Esophagus squamous epithelium (tissue), 5 donors: ENCODE measurements around the gene ATP11A. TPM values are rescaled to one million over a fixed set of nuclear protein-coding genes. Genes with fewer than 3 reads are reported as not detected.
A peak's percentile ranks its signal among the peaks of the same experiment; 100 is the strongest.

ENCODE experiments used
- DNase-seq: peaks from one replicate; lab custom pipeline; 2025; lab: John Stamatoyannopoulos, UW
- H3K27ac ChIP-seq, 4 donors: fragments of 200-600 bp; sonication (generic); one replicate each; pipeline ENCODE4 v1.5.1; 2016 to 2019; ENCODE audit warnings: mild to moderate bottlenecking in 1 of 4
- H3K27me3 ChIP-seq, 4 donors: fragments of 200-600 bp; sonication (generic); 1 replicate in 3 of 4; 2 replicates in 1 of 4; pipeline versions ENCODE4 v1.5.1 to v1.6.0; 2017 to 2021; ENCODE audit warnings: antibody characterized with exemption in 1 of 4
- H3K36me3 ChIP-seq, 3 donors: fragments of 200-600 bp; sonication (generic); one replicate each; pipeline ENCODE4 v1.5.1; 2016 to 2019
- H3K4me1 ChIP-seq, 3 donors: fragments of 200-600 bp; sonication (generic); one replicate each; pipeline ENCODE4 v1.5.1; 2017 to 2019
- H3K4me3 ChIP-seq, 4 donors: fragments of 200-600 bp; sonication (generic); 1 replicate in 3 of 4; 2 replicates in 1 of 4; pipeline ENCODE4 v1.5.1; 2016 to 2019; ENCODE audit warnings: mild to moderate bottlenecking in 2 of 4, moderate library complexity in 1 of 4
- H3K9me3 ChIP-seq, 3 donors: fragments of 200-600 bp; sonication (generic); one replicate each; pipeline ENCODE4 v1.5.1; 2016 to 2019
- CTCF ChIP-seq, 6 experiments: fragments of 450-650 bp in 4 of 6; fragments of 200-600 bp in 2 of 6; sonication (generic) in 2 of 6; IDR thresholded peaks; one replicate each; pipeline ENCODE4 v1.5.1; 2016 to 2019; ENCODE audit warnings: antibody characterized with exemption in 6 of 6, mild to moderate bottlenecking in 4 of 6, moderate library complexity in 4 of 6
- POLR2A ChIP-seq, 4 donors: fragments of 450-650 bp; IDR thresholded peaks; one replicate each; pipeline ENCODE4 v1.6.1; 2017; ENCODE audit warnings: antibody characterized with exemption in 4 of 4, mild to moderate bottlenecking in 4 of 4, moderate library complexity in 3 of 4
- WGBS, 2 donors: methylation state at CpG; one replicate each; pipeline ENCODE4 v1.1.5; 2018; 5-methylcytosine and 5-hydroxymethylcytosine counted together
- intact Hi-C: fragments of 100-400 bp; cut with DNase I; formaldehyde crosslinking; loops from one replicate; pipeline ENCODE4 v1.15.0; 2022
- total RNA-seq, 4 donors: library from RNA; depleted of rRNA; stranded (reverse); fragments of >200 nt; gene quantifications; one replicate each; pipeline ENCODE4 v1.1.0, GENCODE V29; 2016
- donor health status: DM: yes; HTN: yes; CAD: no.

Gene ATP11A
- total RNA-seq, 4 donors from 2014 or later = 9.6 to 20.0 (median 16.1) TPM

DNA sequence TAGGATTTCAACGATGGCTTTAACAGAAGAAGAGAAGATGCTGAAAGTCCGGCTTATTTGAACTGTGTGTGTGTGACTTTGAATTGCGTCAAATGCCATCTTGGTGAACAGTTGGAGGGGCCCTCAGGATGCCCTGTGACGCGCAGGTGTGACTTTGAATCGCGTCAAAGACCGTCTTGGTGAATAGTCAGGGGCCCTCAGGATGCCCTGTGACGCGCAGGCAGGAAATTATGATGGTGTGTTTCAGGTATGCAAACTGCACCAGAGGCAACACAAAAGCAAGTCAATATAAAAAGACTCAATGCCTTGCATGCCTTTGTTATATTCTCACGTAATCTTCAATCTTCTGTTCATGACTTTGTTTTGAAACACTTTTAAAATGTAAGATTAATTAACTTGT, 29.2 kb downstream of the ATP11A start:
- H3K9me3 ChIP-seq = no peaks in the 10 kb centered on the region
- no peak for DNase-seq
- 79 to 80% methylated on average over 11 of the region's 11 CpGs for WGBS, 2 donors
- H3K4me3 ChIP-seq = no peak overlapping the region
- no peaks in the 10 kb centered on the region for H3K27me3 ChIP-seq
- H3K36me3 ChIP-seq = no peaks in the 10 kb centered on the region
- peaks cover 0 to 21% (median 3%) of the 10 kb centered on the region in 3 donors for H3K4me1 ChIP-seq
- intact Hi-C loops = no loop called here
- no peak overlapping the region for H3K27ac ChIP-seq
- TF ChIP-seq CTCF (IDR thresholded peaks at IDR 0.05) = no peak
- no peak for TF ChIP-seq POLR2A (IDR thresholded peaks at IDR 0.05)

- H3K27ac ChIP-seq = no peak overlapping the region
- 74 to 85% methylated on average over 2 of the region's 2 CpGs for WGBS, 2 donors
- DNase-seq = no peak
- H3K27me3 ChIP-seq = no peaks in the 10 kb centered on the region
- H3K4me3 ChIP-seq = no peak overlapping the region
- intact Hi-C loops = no loop called here
- no peaks in the 10 kb centered on the region for H3K36me3 ChIP-seq
- TF ChIP-seq CTCF (IDR thresholded peaks at IDR 0.05) (no peak), POLR2A (IDR thresholded peaks at IDR 0.05) (no peak)
- H3K4me1 ChIP-seq = peaks cover 0 to 21% (median 3%) of the 10 kb centered on the region in 3 donors
- no peaks in the 10 kb centered on the region for H3K9me3 ChIP-seq
Measured at GRCh38 chr13:112719556-112719955, 29.7 kb downstream of the ATP11A start.

- no peak overlapping the region for H3K27ac ChIP-seq
- H3K4me3 ChIP-seq = no peak overlapping the region
- H3K9me3 ChIP-seq = no peaks in the 10 kb centered on the region
- no peak for DNase-seq
- H3K27me3 ChIP-seq = no peaks in the 10 kb centered on the region
- peaks cover 0 to 27% (median 3%) of the 10 kb centered on the region in 3 donors for H3K4me1 ChIP-seq
- intact Hi-C loops = no loop called here
- no peak for TF ChIP-seq CTCF (IDR thresholded peaks at IDR 0.05)
- no peak for TF ChIP-seq POLR2A (IDR thresholded peaks at IDR 0.05)
- H3K36me3 ChIP-seq = no peaks in the 10 kb centered on the region
- 93 to 96% methylated on average over 17 of the region's 17 CpGs for WGBS, 2 donors
Measured at GRCh38 chr13:112720251-112720650, 30.4 kb downstream of the ATP11A start.

DNA sequence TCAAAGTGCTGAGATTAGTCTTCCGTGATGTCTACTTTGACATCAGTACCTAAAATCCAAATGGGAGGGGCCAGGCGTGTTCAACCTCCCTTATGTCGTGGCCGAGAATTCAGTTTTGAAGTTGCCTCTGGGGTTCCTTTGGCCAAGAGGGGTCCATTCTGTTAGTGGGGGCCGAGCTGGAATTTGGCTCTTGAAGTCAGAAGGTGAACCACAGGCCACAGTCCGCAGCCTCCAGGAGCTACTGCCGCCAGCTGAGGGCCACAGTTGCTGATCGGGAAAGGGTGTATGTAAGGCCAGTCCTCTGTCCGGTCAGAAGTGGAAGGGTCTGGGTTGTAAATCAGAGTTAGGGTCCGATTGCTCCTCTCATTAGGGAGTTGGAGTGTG, 31.0 kb downstream of the ATP11A start:
- H3K9me3 ChIP-seq = no peaks in the 10 kb centered on the region
- H3K4me3 ChIP-seq = no peak overlapping the region
- intact Hi-C loops = no loop called here
- H3K4me1 ChIP-seq = peaks cover 0 to 33% (median 3%) of the 10 kb centered on the region in 3 donors
- TF ChIP-seq CTCF (IDR thresholded peaks at IDR 0.05) = no peak
- no peak for TF ChIP-seq POLR2A (IDR thresholded peaks at IDR 0.05)
- H3K36me3 ChIP-seq = no peaks in the 10 kb centered on the region
- no peak for DNase-seq
- 98 to 100% methylated on average over 3 to 5 of the region's 10 CpGs for WGBS, 2 donors
- H3K27ac ChIP-seq = peak overlapping the region in 2 of 4 donors; percentile 15 to 41
- no peaks in the 10 kb centered on the region for H3K27me3 ChIP-seq

GRCh38 chr13:112721198-112722104, 31.6 kb downstream of the ATP11A start:
- TF ChIP-seq POLR2A (IDR thresholded peaks at IDR 0.05) (no peak), CTCF (IDR thresholded peaks at IDR 0.05) (no peak)
- Histone ChIP-seq H3K27ac (peak overlapping the region in 2 of 4 donors; percentile 41 to 58), H3K27me3 (no peaks in the 10 kb centered on the region), H3K9me3 (no peaks in the 10 kb centered on the region), H3K36me3 (no peaks in the 10 kb centered on the region), H3K4me1 (peaks cover 0 to 36% (median 3%) of the 10 kb centered on the region in 3 donors), H3K4me3 (no peak overlapping the region)
- intact Hi-C loops = no loop called here
- 66 to 84% methylated on average over 20 to 25 of the region's 26 CpGs for WGBS, 2 donors
- DNase-seq = no peak
